NCI-H526 treated with DMSO at 0.1 percent for 48 hours (cell line): ENCODE data around the gene ANO3.
A peak's percentile ranks its signal among the peaks of the same experiment; 100 is the strongest.

Experiments
- DNase-seq: peaks from one replicate; lab custom pipeline; 2025; lab: John Stamatoyannopoulos, UW

Gene ANO3

GRCh38 chr11:26359055-26359454 is 27.1 kb downstream of the ANO3 start:
- DNase-seq: no peak

GRCh38 chr11:26365284-26365683 is 33.4 kb downstream of the ANO3 start:
- no peak for DNase-seq

- no peak for DNase-seq
These were observed 45.7 kb downstream of the ANO3 start for GRCh38 chr11:26377619-26378018.

GRCh38 chr11:26399336-26399735 is 67.4 kb downstream of the ANO3 start:
- DNase-seq: no peak

GRCh38 chr11:26410706-26411366 is 78.9 kb downstream of the ANO3 start:
- DNase-seq: no peak

DNA sequence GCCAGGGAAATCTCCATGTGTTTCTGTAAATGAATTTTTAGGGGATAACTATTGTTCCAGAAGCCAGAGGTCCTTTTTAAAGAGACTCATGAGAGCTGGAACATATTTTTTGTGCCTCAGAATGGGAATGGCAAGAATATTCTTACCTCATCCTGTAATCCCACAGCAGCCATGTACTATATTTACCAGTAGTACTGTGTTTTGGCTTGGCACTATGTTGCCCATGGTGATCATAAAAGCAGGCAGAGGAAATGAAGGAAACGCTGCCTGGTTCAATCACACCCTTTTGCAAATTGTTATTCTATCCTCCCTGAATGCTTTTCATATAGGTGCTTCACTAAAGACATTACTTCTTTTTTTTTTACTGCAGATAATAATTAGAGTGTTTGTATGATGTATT is 81.0 kb downstream of the ANO3 start:
- DNase-seq: no peak

GRCh38 chr11:26418386-26418912 is 86.5 kb downstream of the ANO3 start:
- DNase-seq: no peak

DNA sequence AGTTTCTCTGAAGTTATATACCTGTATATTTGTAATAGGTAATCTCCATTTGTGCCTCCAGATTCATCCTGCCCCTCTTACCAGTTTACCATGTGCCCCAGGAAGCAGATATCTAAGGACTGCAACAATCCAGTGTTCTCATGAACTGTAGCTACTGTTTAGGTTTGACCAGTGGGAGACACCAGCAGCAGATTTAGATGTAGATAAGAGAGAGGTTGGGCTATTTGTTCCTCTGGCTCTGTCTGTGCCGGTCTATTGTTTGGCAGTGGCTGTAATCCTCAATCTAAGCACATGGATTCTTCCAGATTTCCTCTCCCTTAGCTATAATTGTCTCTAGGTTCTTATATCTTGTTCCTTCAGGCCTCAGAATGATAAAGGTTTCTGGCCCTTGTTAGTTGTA is 88.4 kb downstream of the ANO3 start:
- DNase-seq: no peak

GRCh38 chr11:26424255-26424654 is 92.3 kb downstream of the ANO3 start:
- no peak for DNase-seq

GRCh38 chr11:26439854-26440253 is 107.9 kb downstream of the ANO3 start:
- DNase-seq: no peak

DNA sequence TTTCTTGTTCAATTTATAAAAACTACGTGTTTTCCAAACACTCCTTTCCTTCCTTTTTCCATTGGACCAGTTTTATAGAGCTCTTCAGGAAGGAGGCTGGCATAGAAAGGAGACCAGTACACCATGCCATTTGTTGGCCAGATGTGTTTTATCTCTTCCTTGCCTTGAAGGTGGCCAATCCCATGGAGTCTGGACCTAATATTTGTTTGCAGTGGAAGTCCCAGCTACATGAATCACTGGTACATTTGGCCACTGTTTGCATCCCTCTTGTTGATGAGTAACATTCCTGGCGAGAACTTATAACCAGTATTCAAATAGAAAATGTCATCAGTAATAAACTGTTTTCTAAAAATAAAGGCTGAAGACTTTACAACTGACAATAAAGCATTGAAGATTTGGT is 110.2 kb downstream of the ANO3 start:
- no peak for DNase-seq

- DNase-seq: no peak
These were observed 111.7 kb downstream of the ANO3 start for GRCh38 chr11:26443617-26444016.

GRCh38 chr11:26457636-26458035 is 125.7 kb downstream of the ANO3 start:
- DNase-seq: no peak

DNA sequence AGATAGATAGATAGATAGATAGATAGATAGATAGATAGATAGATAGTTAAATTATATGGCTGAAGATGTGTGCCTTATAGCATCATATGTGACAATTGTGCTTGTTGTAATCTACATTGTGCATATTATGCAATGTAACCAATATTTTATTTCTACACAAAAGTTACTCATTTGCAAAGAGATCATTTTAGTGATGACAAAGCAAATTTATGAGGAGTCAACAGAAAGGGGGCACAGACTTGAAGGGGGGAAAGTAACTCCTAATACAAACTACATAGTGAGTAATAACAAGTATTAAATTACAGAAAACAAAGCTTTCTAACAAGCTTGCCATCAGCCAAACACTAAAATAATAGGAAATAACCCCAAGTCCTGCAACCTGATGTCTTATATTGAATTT is 133.3 kb downstream of the ANO3 start:
- no peak for DNase-seq

- no peak for DNase-seq
These were observed 135.6 kb downstream of the ANO3 start for GRCh38 chr11:26467506-26467905.

DNA sequence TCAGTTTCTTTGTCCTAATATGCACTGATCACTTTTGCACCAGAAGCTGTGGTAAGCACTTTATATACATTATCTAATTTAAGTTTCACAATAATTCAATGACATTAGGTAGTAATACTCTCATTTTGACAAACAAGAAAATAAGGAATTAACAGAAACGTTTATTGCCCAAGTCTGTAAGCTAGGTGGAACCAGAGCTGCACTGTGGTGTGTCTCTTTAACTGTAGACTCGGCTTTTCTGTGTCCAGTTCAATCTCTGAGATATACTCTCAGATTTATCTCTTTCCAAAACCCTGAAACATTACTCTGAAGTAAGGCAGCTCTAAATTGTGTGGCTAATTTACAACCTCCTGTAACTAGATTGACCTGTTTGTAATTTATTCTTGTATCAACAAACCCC is 139.1 kb downstream of the ANO3 start:
- no peak for DNase-seq

DNA sequence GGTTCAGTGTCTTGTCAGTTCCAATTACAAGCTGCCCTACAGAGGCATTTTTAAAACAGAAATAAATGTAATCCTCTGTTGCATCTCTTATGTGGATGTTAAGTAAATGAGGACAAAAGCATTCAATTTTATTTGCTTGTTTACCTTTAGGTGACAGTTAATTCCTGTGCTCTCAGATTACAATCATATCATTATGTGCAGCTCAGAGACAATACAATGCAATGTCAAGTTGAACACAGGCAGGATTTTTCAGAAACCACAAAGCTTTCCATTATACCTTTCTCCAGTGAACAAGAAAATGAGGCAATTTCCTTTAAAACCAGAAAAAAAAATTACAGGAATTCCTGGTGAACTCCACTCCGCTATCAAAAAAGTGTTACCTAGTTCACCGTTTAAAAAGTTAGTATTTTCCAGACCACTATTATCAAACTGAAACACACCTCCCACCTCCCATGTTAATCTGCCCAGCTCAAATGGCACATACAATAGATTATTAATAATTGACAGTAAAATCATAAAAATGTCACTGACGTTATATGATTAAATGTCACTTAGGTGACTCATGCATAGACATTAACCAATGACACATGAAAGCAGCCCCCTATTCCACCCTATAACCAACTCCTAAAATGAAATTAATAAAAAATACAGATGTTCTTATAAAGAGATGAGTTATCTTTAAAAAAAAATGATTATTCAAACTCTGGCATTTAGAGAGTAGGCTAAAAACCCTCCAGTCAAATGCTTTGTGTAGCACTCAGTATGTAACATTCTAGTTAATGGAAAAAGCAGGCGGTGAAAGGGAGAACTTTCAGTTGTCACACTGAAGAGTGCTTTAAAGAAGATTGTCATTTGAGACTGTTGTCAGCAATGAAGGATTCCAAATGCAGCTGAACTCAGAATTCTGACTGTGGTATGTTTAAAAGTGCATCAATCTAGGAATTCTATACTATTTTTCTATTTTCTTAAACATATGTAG is 141.6 kb downstream of the ANO3 start:
- peak; percentile 54 for DNase-seq

DNA sequence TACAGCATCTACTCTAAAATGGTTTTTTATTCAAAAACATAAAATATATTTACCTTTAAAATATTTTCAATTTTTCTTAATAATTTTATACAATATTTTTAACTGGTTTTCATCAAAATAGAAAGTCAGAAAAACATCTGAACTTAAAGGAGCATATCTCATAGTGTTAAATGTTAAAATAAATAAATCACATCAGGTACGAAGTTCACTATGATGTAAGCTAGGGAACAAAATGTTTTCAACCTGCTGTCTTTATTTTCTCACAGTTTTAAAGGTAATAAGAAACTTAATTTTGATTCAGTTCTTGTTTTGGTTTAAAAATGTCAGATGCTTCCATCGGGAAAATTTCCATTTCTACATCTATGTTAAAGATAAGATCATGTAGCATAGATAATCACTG is 142.5 kb downstream of the ANO3 start:
- DNase-seq: no peak

DNA sequence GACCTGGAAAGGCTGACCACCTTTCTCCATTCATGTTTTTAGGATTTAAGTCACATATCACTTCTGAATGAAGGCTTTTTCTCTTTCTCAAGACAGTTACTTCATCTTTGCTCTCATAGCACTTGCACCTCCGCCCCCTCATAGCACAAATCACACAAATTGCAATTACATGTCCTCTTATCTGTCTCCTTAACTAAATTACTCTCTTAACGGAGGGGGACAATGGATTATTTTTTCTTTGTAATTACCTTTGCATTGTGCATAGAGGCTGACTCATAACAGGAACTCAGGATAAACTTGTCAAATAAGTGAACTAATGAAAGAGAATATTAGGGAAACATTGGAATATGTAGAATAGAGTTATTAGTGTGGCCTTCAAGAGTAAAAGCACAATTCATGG is 145.5 kb downstream of the ANO3 start:
- no peak for DNase-seq

DNA sequence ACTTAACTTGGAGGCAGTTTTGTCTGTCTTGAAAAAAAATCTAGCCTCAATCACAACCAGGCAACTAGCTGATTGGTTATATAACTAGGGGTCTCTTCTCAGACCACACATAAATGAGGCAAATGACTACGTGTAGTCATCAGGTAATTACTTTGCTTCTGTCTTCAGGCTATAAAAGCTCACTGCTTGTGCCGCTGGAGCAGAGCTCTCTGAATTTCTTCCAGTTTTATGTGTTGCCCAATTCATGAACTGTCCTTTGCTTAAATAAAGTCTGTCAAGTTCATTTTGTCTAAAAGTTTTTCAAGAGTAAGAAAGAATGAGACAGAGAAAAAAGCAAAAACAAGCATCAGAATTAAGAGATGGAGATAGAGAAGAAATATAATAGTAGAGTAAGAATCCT is 146.8 kb downstream of the ANO3 start:
- no peak for DNase-seq

- no peak for DNase-seq
These were observed 148.1 kb downstream of the ANO3 start for GRCh38 chr11:26480041-26480440.

GRCh38 chr11:26483108-26483507 is 151.2 kb downstream of the ANO3 start:
- DNase-seq: no peak

- no peak for DNase-seq
These were observed 158.6 kb downstream of the ANO3 start for GRCh38 chr11:26490546-26490945.
